HEK293 (cell line): ENCODE results near the gene CLPSL1.

Experiments
- CTCF ChIA-PET: fragments of 350-600 bp; formaldehyde crosslinking; extraction: SDS; loops from one replicate; lab custom pipeline; 2021; ENCODE audit warnings: antibody characterized with exemption; lab: Yijun Ruan, JAX
- POLR2A ChIA-PET: fragments of 300-600 bp; formaldehyde crosslinking; extraction: SDS; loops from one replicate; lab custom pipeline; 2020; ENCODE audit warnings: antibody characterized with exemption, inconsistent platforms; lab: Yijun Ruan, JAX
- H3K27ac ChIP-seq: fragments of 200-500 bp; sonication (Bioruptor generic); 2 replicates; pipeline ENCODE4 v1.5.1; 2014; ENCODE audit warnings: low read depth, low read length, control low read depth, inconsistent platforms; ENCODE audit errors: extremely low read depth
- H3K36me3 ChIP-seq, 2 experiments: fragments of 200-500 bp in 1 of 2; sonication (Bioruptor generic) in 1 of 2; 1 replicate in 1 of 2; 2 replicates in 1 of 2; pipeline ENCODE4 v1.5.1; 2014 to 2017; ENCODE audit warnings: inconsistent platforms in 2 of 2, low read length in 2 of 2; ENCODE audit not compliant: control insufficient read depth in 2 of 2, insufficient read depth in 1 of 2
- H3K4me1 ChIP-seq: fragments of 200-500 bp; sonication (Bioruptor generic); 2 replicates; pipeline ENCODE4 v1.5.1; 2014; ENCODE audit warnings: mild to moderate bottlenecking, low read length, inconsistent platforms; ENCODE audit not compliant: control insufficient read depth, insufficient read depth
- H3K4me3 ChIP-seq: 2 replicates; pipeline ENCODE4 v1.5.1; 2011; ENCODE audit warnings: low read depth, mild to moderate bottlenecking, control low read depth, low read length, moderate library complexity
- H3K9me3 ChIP-seq: fragments of 200-500 bp; sonication (Bioruptor generic); 2 replicates; pipeline ENCODE4 v1.5.1; 2014; ENCODE audit warnings: low read depth, low read length, inconsistent platforms; ENCODE audit not compliant: control insufficient read depth, insufficient read depth
- GLI4 ChIP-seq: fragments of 450-650 bp; formaldehyde crosslinking; IDR thresholded peaks from 2 replicates; pipeline ENCODE4 v1.5.1; 2016; ENCODE audit warnings: missing biosample characterization, missing genetic modification characterization
- GLIS2 ChIP-seq: fragments of 450-650 bp; formaldehyde crosslinking; IDR thresholded peaks from 2 replicates; pipeline ENCODE4 v1.5.1; 2016; ENCODE audit warnings: missing biosample characterization, missing genetic modification characterization
- MEIS1 ChIP-seq: sonication (generic); formaldehyde crosslinking; IDR thresholded peaks from 2 replicates; pipeline ENCODE4 v1.8.1; 2022; ENCODE audit warnings: missing genetic modification reagents, mild to moderate bottlenecking, borderline replicate concordance
- MZF1 ChIP-seq: fragments of 450-650 bp; formaldehyde crosslinking; IDR thresholded peaks from 2 replicates; pipeline ENCODE4 v1.5.1; 2017; ENCODE audit warnings: missing biosample characterization, missing genetic modification characterization, borderline replicate concordance
- SP7 ChIP-seq: fragments of 450-650 bp; formaldehyde crosslinking; IDR thresholded peaks from 2 replicates; pipeline ENCODE4 v1.5.1; 2016; ENCODE audit warnings: missing biosample characterization, missing genetic modification characterization
- ZBTB1 ChIP-seq: fragments of 450-650 bp; formaldehyde crosslinking; IDR thresholded peaks from 2 replicates; pipeline ENCODE4 v1.5.1; 2016; ENCODE audit warnings: missing biosample characterization, missing genetic modification characterization
- ZNF221 ChIP-seq: fragments of 450-650 bp; formaldehyde crosslinking; IDR thresholded peaks from 2 replicates; pipeline ENCODE4 v1.5.1; 2017; ENCODE audit warnings: missing biosample characterization, missing genetic modification characterization, borderline replicate concordance
- ZNF248 ChIP-seq: fragments of 450-650 bp; formaldehyde crosslinking; IDR thresholded peaks from 2 replicates; pipeline ENCODE4 v1.5.1; 2017; ENCODE audit warnings: missing biosample characterization, missing genetic modification characterization
- ZNF324 ChIP-seq: fragments of 450-650 bp; formaldehyde crosslinking; IDR thresholded peaks from 2 replicates; pipeline ENCODE4 v1.5.1; 2016; ENCODE audit warnings: missing biosample characterization, missing genetic modification characterization
- ZNF391 ChIP-seq: fragments of 450-650 bp; formaldehyde crosslinking; IDR thresholded peaks from 2 replicates; pipeline ENCODE4 v1.5.1; 2016; ENCODE audit warnings: low read depth, missing biosample characterization, missing genetic modification characterization, borderline replicate concordance
- ZNF510 ChIP-seq: fragments of 450-650 bp; formaldehyde crosslinking; IDR thresholded peaks from 2 replicates; pipeline ENCODE4 v1.5.1; 2018; ENCODE audit warnings: mild to moderate bottlenecking, missing genetic modification characterization, missing biosample characterization; ENCODE audit not compliant: insufficient replicate concordance
- ZNF529 ChIP-seq: fragments of 450-650 bp; formaldehyde crosslinking; IDR thresholded peaks from 2 replicates; pipeline ENCODE4 v1.5.1; 2017; ENCODE audit warnings: missing genetic modification characterization, missing biosample characterization; ENCODE audit not compliant: insufficient replicate concordance
- ZNF623 ChIP-seq: fragments of 450-650 bp; formaldehyde crosslinking; IDR thresholded peaks from 2 replicates; pipeline ENCODE4 v1.5.1; 2016; ENCODE audit warnings: missing biosample characterization, missing genetic modification characterization
- ZNF626 ChIP-seq: fragments of 450-650 bp; sonication (Bioruptor Pico); formaldehyde crosslinking; IDR thresholded peaks from 2 replicates; pipeline ENCODE4 v1.5.1; 2018; ENCODE audit warnings: missing biosample characterization, missing genetic modification characterization, inconsistent platforms
- ZNF664 ChIP-seq: fragments of 450-650 bp; formaldehyde crosslinking; IDR thresholded peaks from 2 replicates; pipeline ENCODE4 v1.5.1; 2016; ENCODE audit warnings: missing biosample characterization, missing genetic modification characterization
- TF ChIP-seq, protein P1 (sequence below): fragments of 450-650 bp; formaldehyde crosslinking; IDR thresholded peaks from 2 replicates; pipeline ENCODE4 v1.5.1; 2016; ENCODE audit warnings: missing biosample characterization, missing genetic modification characterization
- TF ChIP-seq, protein P2 (sequence below): fragments of 450-650 bp; formaldehyde crosslinking; IDR thresholded peaks from 2 replicates; pipeline ENCODE4 v1.5.1; 2017; ENCODE audit warnings: missing biosample characterization, missing genetic modification characterization
- TF ChIP-seq, protein P3 (sequence below): fragments of 450-650 bp; formaldehyde crosslinking; IDR thresholded peaks from 2 replicates; pipeline ENCODE4 v1.5.1; 2016; ENCODE audit warnings: missing biosample characterization, missing genetic modification characterization

Gene CLPSL1

DNA sequence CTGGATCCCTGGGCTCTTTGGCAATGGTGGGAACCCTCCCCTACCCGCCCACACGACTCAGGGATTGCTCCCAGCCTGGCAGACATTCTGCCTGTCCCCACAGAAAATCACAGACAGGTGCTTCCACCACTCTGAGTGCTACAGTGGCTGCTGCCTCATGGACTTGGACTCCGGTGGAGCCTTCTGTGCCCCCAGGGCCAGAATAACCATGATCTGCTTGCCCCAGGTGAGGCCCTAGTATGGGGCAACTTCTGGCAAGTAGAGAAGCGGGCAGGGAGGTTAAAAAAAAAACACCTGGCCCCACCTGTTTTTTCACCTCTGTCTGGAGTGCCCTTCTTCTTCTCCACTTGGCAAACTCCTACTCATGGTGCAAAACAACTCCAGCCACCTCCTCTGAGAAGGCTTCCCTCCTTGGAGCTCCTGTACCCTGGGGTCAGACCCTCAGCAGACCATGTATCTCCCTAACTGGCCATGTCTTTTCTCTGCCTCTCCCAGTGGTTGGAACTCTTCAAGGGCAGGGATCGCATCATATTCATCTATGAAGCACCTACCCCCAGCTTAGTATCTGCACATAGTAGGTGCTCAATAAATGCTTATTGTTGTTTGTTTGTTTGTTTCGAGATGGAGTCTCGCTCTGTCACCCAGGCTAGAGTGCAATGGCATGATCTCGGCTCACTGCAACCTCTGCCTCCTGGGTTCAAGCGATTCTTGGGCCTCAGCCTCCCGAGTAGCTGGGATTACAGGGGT is 3.3 kb upstream of the CLPSL1 start:
- Histone ChIP-seq H3K4me3 (no peak overlapping the region), H3K4me1 (no peaks in the 10 kb centered on the region), H3K36me3 (no peaks in the 10 kb centered on the region), H3K9me3 (no peaks in the 10 kb centered on the region), H3K27ac (no peak overlapping the region)
- POLR2A ChIA-PET, result no interaction called here
- TF ChIP-seq ZNF664 (tag by site-specific recombination), result peak; percentile 82
- TF ChIP-seq ZNF221, result no peak
- CTCF ChIA-PET, result interaction anchor here (0.6 kb wide), 1 partner anchor 100 kb away, joined by 3 read pairs; no protein-coding TSS in a partner anchor

DNA sequence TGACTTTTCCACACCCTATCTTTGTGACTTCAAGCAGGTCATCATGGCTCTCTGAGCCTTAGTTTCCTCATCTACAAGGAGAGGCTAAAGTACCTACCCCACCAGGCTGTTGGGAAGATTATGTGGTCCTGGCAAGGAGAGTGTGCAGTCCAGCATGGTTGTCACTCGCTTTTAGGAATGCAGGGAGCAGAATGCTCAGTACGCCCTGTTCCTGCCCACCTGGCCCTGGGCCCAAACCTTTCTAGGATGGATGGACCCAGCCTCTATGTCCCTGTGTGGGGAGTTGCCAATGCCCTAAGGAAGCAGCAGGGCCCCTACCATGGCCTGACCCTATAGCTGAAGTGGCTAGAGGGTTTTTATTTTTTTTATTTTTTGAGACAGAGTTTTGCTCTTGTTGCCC is 2.4 kb upstream of the CLPSL1 start:
- no peak overlapping the region for H3K4me3 ChIP-seq
- ChIA-PET POLR2A (no interaction called here), CTCF (no interaction called here)
- H3K27ac ChIP-seq, result no peak overlapping the region
- H3K36me3 ChIP-seq, result no peaks in the 10 kb centered on the region
- H3K4me1 ChIP-seq, result no peaks in the 10 kb centered on the region
- TF ChIP-seq ZNF248 (no peak), GLIS2 (tag by site-specific recombination) (no peak), ZNF324 (tag by site-specific recombination) (no peak), ZBTB1 (tag by site-specific recombination) (no peak), GLI4 (no peak), SP7 (no peak), MEIS1 (CRISPR knock-in tag) (no peak), ZNF510 (tag by site-specific recombination) (no peak)
- TF ChIP-seq, protein P1, sequence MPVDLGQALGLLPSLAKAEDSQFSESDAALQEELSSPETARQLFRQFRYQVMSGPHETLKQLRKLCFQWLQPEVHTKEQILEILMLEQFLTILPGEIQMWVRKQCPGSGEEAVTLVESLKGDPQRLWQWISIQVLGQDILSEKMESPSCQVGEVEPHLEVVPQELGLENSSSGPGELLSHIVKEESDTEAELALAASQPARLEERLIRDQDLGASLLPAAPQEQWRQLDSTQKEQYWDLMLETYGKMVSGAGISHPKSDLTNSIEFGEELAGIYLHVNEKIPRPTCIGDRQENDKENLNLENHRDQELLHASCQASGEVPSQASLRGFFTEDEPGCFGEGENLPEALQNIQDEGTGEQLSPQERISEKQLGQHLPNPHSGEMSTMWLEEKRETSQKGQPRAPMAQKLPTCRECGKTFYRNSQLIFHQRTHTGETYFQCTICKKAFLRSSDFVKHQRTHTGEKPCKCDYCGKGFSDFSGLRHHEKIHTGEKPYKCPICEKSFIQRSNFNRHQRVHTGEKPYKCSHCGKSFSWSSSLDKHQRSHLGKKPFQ (tag by site-specific recombination), result no peak
- TF ChIP-seq, protein P2, sequence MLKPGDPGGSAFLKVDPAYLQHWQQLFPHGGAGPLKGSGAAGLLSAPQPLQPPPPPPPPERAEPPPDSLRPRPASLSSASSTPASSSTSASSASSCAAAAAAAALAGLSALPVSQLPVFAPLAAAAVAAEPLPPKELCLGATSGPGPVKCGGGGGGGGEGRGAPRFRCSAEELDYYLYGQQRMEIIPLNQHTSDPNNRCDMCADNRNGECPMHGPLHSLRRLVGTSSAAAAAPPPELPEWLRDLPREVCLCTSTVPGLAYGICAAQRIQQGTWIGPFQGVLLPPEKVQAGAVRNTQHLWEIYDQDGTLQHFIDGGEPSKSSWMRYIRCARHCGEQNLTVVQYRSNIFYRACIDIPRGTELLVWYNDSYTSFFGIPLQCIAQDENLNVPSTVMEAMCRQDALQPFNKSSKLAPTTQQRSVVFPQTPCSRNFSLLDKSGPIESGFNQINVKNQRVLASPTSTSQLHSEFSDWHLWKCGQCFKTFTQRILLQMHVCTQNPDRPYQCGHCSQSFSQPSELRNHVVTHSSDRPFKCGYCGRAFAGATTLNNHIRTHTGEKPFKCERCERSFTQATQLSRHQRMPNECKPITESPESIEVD (tag by site-specific recombination), result no peak
- no peaks in the 10 kb centered on the region for H3K9me3 ChIP-seq

DNA sequence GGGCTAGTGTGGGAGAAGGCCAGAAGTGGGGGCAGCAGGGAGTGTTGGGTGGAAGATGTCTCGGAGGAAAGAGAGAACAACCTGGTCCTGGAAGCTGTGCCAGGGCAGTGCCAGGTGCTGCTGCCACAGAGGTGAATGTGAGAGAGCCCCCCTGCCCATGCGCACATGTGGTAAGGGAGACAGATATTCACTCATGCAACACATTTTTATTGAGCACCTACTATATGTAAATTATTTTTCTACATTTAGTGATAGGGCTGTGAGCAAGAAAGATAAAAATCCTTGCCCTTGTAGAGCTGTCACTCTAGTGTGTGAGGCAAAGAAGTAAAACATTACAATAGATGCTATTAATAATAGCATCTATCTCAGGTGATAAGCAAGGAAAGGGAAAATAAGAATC is 471 bp downstream of the CLPSL1 start:
- no peaks in the 10 kb centered on the region for H3K36me3 ChIP-seq
- TF ChIP-seq ZNF626 (tag by site-specific recombination), result no peak
- TF ChIP-seq ZNF664 (tag by site-specific recombination), result peak; percentile 97
- TF ChIP-seq ZNF529 (tag by site-specific recombination), result no peak
- TF ChIP-seq ZNF391 (tag by site-specific recombination), result no peak
- TF ChIP-seq, all 188 proteins: peak for 1
- Histone ChIP-seq H3K9me3 (no peaks in the 10 kb centered on the region), H3K27ac (no peak overlapping the region), H3K4me1 (no peaks in the 10 kb centered on the region), H3K4me3 (no peak overlapping the region)
- POLR2A ChIA-PET, result no interaction called here
- CTCF ChIA-PET, result no interaction called here

DNA sequence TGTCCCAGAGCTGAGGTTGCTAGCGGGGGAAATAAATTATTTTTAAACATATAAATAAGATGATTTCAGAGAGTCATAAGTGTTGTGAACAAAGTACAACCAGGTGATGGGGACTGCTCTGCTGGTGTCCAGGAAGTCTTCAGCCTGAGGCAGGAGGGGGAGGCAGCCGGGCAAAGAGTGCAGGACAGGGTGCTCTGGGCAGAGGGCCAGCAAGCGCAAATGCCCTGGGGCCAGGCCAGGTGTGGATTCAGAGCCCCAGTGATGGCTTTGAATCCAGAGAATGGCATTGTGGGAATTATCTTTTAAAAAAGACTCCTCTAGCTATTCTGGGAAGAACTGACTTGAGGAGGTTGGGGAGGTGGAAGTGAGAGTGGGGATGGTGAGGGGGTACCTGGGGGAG is 1.6 kb downstream of the CLPSL1 start:
- Histone ChIP-seq H3K9me3 (no peaks in the 10 kb centered on the region), H3K4me3 (no peak overlapping the region), H3K27ac (no peak overlapping the region), H3K36me3 (no peaks in the 10 kb centered on the region), H3K4me1 (no peaks in the 10 kb centered on the region)
- POLR2A ChIA-PET, result no interaction called here
- CTCF ChIA-PET, result interaction anchor here (0.7 kb wide), 1 partner anchor 132 kb away, joined by 7 read pairs; no protein-coding TSS in a partner anchor
- TF ChIP-seq ZNF623 (tag by site-specific recombination) (peak; percentile 88), MZF1 (tag by site-specific recombination) (no peak)
- TF ChIP-seq, protein P3, sequence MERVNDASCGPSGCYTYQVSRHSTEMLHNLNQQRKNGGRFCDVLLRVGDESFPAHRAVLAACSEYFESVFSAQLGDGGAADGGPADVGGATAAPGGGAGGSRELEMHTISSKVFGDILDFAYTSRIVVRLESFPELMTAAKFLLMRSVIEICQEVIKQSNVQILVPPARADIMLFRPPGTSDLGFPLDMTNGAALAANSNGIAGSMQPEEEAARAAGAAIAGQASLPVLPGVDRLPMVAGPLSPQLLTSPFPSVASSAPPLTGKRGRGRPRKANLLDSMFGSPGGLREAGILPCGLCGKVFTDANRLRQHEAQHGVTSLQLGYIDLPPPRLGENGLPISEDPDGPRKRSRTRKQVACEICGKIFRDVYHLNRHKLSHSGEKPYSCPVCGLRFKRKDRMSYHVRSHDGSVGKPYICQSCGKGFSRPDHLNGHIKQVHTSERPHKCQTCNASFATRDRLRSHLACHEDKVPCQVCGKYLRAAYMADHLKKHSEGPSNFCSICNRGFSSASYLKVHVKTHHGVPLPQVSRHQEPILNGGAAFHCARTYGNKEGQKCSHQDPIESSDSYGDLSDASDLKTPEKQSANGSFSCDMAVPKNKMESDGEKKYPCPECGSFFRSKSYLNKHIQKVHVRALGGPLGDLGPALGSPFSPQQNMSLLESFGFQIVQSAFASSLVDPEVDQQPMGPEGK (tag by site-specific recombination), result 0 out of 2 replicates have a peak, but pooled peaks have one; percentile 12
